ENCODE results near the gene SLC13A3. TPM values are rescaled to one million over a fixed set of nuclear protein-coding genes. Genes with fewer than 3 reads are reported as not detected.

The SLC13A3 gene
- total RNA-seq, 1 donor from 2014 or later, result not detected

- no peak overlapping the region for H3K4me3 ChIP-seq
- no peaks in the 10 kb centered on the region for H3K27me3 ChIP-seq
- intact Hi-C loops (cut with DNase I), result no loop called here
Observed at GRCh38 chr20:46629341-46629740, 21.9 kb downstream of the SLC13A3 start.

GRCh38 chr20:46627234-46627633 lies 24.0 kb downstream of the SLC13A3 start:
- Histone ChIP-seq H3K4me3 (no peak overlapping the region), H3K27me3 (no peaks in the 10 kb centered on the region), H3K9me3 (peaks cover 0 to 18% of the 10 kb centered on the region in 2 donors), H3K27ac (no peak overlapping the region), H3K36me3 (no peaks in the 10 kb centered on the region), H3K4me1 (no peaks in the 10 kb centered on the region)
- no peak for TF ChIP-seq CTCF (IDR thresholded peaks at IDR 0.05)
- intact Hi-C loops (cut with DNase I), result no loop called here
- DNase-seq (ENCODE audit: low spot score in 2 of 2), result no peak

More at GRCh38 chr20:46629341-46629740, 21.9 kb downstream of the SLC13A3 start:
- Histone ChIP-seq H3K9me3 (peaks cover 0 to 18% of the 10 kb centered on the region in 2 donors), H3K27ac (no peak overlapping the region), H3K36me3 (no peaks in the 10 kb centered on the region), H3K4me1 (no peaks in the 10 kb centered on the region)
- no peak for DNase-seq (ENCODE audit: low spot score in 2 of 2)
- no peak for TF ChIP-seq CTCF (IDR thresholded peaks at IDR 0.05)

- Histone ChIP-seq H3K9me3 (peaks cover 0 to 16% of the 10 kb centered on the region in 2 donors), H3K4me1 (no peaks in the 10 kb centered on the region), H3K36me3 (no peaks in the 10 kb centered on the region), H3K27ac (no peak overlapping the region), H3K27me3 (no peaks in the 10 kb centered on the region), H3K4me3 (no peak overlapping the region)
- DNase-seq (ENCODE audit: low spot score in 2 of 2), result no peak
- intact Hi-C loops (cut with DNase I), result no loop called here
- no peak for TF ChIP-seq CTCF (IDR thresholded peaks at IDR 0.05)
Observed at GRCh38 chr20:46626758-46627157, 24.5 kb downstream of the SLC13A3 start.

GRCh38 chr20:46625875-46626373 lies 25.3 kb downstream of the SLC13A3 start:
- Histone ChIP-seq H3K4me3 (no peak overlapping the region), H3K9me3 (peaks cover 0 to 8% of the 10 kb centered on the region in 2 donors), H3K36me3 (no peaks in the 10 kb centered on the region), H3K27me3 (no peaks in the 10 kb centered on the region), H3K4me1 (no peaks in the 10 kb centered on the region), H3K27ac (no peak overlapping the region)
- TF ChIP-seq CTCF (IDR thresholded peaks at IDR 0.05), result no peak
- intact Hi-C loops (cut with DNase I), result no loop called here
- no peak for DNase-seq (ENCODE audit: low spot score in 2 of 2)

- no peak overlapping the region for H3K27ac ChIP-seq
- H3K27me3 ChIP-seq, result no peaks in the 10 kb centered on the region
- intact Hi-C loops (cut with DNase I), result no loop called here
- TF ChIP-seq CTCF (IDR thresholded peaks at IDR 0.05), result no peak
- peaks cover 0 to 5% of the 10 kb centered on the region in 2 donors for H3K9me3 ChIP-seq
- DNase-seq (ENCODE audit: low spot score in 2 of 2), result no peak
- no peaks in the 10 kb centered on the region for H3K4me1 ChIP-seq
- H3K36me3 ChIP-seq, result no peaks in the 10 kb centered on the region
- no peak overlapping the region for H3K4me3 ChIP-seq
Observed at GRCh38 chr20:46624946-46625345, 26.3 kb downstream of the SLC13A3 start.

GRCh38 chr20:46622165-46622564 lies 29.1 kb downstream of the SLC13A3 start:
- no peak overlapping the region for H3K4me3 ChIP-seq
- H3K9me3 ChIP-seq, result no peaks in the 10 kb centered on the region
- TF ChIP-seq CTCF (IDR thresholded peaks at IDR 0.05), result no peak
- no peak overlapping the region for H3K27ac ChIP-seq
- H3K27me3 ChIP-seq, result no peaks in the 10 kb centered on the region
- intact Hi-C loops (cut with DNase I), result no loop called here
- no peaks in the 10 kb centered on the region for H3K36me3 ChIP-seq
- no peak for DNase-seq (ENCODE audit: low spot score in 2 of 2)
- H3K4me1 ChIP-seq, result no peaks in the 10 kb centered on the region

Measured in ascending aorta (tissue), 2 donors.